AML-193 (cell line): ENCODE data around the gene CACNA2D1.
"Not testable (repeated sequence)": the region's sequence is repeated elsewhere in the genome, so short reads cannot be mapped to it uniquely, and the experiment has no call there.

Experiments
- DNase-seq, 2 experiments: peaks; one replicate each; lab custom pipeline; 2025; lab: John Stamatoyannopoulos, UW

The CACNA2D1 gene

DNA sequence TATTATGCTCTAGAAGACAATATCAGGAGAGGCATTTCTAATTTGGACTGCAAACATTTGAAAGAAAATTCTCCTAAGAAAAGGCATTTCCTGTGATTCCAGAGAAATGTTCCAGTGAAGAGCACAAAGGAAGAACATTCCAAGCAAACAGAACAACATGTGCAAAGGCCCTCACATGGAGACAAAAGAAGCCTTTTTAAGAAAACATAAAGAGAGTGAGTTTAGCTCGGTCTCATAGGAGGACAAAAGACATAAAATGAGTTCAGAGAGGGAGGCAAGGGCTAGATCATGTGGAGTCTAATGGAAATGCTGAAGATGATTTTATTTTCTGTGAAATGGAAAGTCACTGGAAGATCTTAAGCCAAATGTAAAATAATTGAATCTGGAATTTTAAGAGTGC is 404.0 kb downstream of the CACNA2D1 start:
- DNase-seq = no peak

DNA sequence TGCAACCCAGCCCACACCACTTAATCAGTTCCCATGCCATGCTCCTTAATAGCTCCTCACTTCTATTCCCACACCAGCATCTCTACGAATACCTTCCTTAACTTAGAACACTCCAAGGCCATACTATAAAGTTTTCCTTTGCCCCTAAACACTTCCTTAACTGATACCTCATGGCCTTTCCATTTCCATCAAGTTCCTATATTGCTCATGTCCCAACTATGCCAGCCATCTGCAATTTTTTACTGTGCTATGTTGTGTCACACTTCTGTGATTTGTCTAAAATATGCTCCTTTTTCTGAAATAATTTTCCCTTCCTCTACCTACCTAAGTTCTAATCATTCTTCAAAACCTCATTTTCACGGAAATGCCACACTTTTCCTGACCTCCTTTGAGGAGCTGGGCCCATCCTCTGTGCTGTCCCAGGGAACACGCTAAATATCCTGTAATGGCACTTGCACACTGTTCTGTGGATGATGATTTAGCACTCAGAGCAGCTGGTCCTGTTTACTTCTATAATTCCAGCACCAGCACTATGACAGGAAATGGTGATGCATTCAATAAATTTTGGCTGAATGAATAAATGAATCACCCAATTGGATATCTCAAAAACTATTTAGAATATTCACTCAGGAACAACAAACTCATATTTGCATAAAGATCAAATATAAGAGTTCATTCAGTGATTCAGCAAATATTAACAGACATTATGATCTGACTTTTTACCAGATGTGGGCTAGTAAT is 407.3 kb downstream of the CACNA2D1 start:
- DNase-seq = no peak

DNA sequence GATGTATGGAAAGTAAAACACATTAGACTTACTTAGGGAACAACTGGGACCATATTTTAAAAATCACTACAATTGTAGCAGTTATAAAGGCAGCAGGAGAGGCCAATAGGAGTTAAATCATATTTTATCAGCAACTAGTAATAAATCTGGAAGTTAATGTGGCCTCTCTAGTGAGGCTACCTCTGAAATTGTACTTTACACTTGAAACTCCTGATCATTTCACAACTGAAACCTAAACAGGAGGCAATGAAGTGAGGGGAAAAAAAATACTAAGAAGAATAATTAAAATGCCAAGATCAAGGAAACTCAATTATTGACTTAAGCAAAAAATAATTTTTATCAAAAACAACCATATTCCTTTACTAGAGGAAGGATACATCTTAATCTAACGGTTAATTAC is 408.1 kb downstream of the CACNA2D1 start:
- no peak for DNase-seq

DNA sequence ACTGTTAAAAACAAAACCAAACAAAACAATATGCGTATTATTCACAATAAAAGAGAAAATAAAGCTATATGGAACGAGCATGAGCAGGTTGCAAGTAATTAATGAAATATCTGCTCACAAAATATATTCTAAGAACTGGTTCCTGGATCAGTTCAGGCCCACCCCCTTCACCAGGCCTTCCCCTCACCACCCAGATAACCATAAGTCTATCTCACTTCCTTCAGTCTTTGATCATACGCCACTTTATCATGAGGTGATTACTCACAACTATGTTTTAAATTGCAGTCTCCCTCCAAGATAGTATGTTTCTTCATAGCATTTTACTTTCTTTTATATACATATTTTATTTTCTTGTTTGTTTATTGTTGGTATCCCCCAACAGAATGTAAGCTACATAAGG is 410.7 kb downstream of the CACNA2D1 start:
- DNase-seq = no peak

DNA sequence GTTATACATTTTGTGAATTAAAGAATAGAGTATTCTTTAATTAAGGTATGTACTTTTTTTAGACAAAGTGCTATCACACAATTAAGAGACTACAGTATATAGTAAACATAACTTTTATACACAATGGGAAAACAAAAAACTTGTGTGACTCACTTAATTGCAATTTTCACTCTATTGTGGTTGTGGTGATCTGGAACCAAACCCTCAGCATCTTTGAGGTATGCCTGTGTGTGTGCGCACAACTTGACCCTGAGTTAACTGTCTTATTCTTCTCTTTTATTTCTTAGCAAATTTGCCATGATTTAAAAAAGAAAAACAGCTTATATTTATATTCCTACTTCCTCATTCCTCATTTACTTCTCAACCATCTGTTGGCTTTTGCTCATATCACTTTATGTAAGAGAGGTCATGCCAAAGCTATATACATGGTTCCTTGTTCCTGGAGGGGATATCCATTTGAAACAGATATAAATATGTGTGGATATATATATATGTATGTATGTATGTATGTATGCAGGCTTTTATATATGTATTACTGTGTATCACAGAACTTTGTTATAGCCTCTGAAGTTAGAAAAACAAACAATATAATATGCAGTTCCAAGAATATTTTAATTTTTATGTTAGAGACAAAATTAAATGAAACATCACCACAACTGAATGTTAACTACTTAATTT is 414.2 kb downstream of the CACNA2D1 start:
- no peak for DNase-seq

- DNase-seq = no peak
Observed at GRCh38 chr7:82028097-82028496, 415.5 kb downstream of the CACNA2D1 start.

DNA sequence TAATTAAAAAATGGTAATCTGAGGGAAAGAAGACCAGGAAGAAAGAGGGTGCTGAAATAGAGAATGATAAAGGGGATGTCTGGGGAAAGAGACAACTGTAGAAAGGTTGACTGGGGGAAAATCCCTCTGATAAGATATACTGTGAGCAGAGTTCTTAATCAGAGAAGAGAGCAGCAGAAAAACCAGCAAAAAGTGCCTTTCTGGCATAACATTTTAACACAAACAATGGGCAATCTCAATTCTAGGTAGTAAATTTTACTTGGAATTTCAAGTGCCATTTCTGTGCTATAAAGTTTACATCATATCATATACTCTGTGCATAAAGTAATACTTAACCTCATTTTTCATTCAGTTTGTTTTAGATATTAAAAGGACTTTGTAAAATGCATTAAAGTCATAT is 421.9 kb downstream of the CACNA2D1 start:
- DNase-seq = no peak

DNA sequence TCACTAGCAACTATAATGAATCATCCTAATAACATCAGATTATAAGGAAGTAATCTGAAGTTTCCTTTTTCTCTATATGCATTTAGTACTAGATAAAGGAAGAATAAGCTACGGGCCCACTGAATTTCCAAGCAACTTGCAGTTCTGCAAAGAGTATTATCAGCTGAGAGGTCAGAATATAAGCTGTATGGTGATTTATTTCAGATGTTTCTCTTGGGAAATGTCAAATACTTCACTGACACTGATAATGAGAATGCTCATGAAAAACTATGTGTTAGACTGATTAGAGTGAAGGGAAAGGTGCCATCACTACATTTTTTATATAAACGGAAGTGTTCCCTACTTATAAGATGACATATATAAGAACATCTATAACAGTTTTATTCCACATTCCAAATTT is 422.5 kb downstream of the CACNA2D1 start:
- no peak for DNase-seq

GRCh38 chr7:82019551-82020475 is 423.8 kb downstream of the CACNA2D1 start:
- DNase-seq = no peak

- DNase-seq = no peak
Observed at GRCh38 chr7:82018226-82018625, 425.4 kb downstream of the CACNA2D1 start.

GRCh38 chr7:82017334-82017943 is 426.1 kb downstream of the CACNA2D1 start:
- DNase-seq = peak; percentile 8 to 23

- DNase-seq = no peak
Observed at GRCh38 chr7:82015751-82016150, 427.8 kb downstream of the CACNA2D1 start.

GRCh38 chr7:82014574-82014973 is 429.0 kb downstream of the CACNA2D1 start:
- DNase-seq = not testable (repeated sequence)

GRCh38 chr7:82012453-82012852 is 431.1 kb downstream of the CACNA2D1 start:
- DNase-seq = no peak

DNA sequence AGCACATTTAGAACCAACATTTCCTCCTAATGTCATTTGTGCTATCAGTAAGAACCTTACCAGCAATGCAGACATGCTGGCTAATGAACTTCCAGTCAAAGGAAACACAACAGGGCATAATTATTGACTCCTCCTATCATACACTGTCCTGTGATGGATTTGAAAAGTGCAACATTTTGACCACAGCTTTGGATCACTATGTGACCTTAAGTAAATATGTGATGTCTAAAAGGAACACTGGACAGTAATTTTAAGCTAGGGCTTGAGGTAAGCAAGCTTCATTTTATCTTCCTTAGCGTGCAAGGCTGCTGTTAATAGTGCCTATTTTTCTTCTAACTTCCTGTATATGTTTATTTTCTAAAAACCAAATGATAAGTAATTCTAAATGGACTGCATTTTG is 433.2 kb downstream of the CACNA2D1 start:
- no peak for DNase-seq

GRCh38 chr7:82007315-82007714 is 436.3 kb downstream of the CACNA2D1 start:
- DNase-seq = no peak

DNA sequence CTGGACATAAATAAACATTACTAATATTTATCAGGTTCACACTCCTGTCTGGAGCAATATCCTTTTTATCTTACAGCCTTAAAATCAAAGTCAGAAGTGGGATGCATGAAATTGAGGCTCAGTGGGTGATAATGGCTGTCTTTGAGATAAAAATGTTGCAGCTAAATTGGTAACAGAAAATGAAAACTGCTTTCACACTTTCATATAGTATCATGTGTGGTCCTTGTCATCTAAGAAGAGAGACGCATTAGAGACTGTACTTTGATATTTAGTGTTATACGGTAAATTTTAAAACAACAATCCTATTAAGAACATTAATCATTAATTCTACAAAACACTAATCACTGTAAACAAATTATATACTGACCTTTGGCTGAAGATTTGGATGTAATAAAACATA is 438.5 kb downstream of the CACNA2D1 start:
- DNase-seq = no peak

GRCh38 chr7:81993186-81993585 is 450.4 kb downstream of the CACNA2D1 start:
- no peak for DNase-seq

DNA sequence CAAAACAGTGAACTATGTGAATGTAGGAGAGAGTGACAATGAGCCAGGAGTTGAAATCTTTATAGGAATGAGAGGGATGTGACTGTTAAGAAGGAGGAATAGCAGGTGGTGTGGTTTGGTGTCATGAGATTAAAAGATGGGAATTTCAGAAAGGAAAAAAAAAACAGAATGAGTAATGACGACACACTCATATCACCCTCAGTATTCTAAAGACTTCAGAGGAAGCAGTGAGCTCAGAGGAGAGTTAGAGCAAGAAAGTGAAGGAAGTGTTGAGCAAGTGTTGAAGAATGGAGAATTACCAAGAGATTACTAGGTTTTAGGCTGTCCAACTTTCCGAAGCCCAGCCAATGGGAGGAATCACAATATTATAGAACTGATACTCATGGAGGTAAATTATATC is 453.2 kb downstream of the CACNA2D1 start:
- peak; percentile 68 to 76 for DNase-seq

DNA sequence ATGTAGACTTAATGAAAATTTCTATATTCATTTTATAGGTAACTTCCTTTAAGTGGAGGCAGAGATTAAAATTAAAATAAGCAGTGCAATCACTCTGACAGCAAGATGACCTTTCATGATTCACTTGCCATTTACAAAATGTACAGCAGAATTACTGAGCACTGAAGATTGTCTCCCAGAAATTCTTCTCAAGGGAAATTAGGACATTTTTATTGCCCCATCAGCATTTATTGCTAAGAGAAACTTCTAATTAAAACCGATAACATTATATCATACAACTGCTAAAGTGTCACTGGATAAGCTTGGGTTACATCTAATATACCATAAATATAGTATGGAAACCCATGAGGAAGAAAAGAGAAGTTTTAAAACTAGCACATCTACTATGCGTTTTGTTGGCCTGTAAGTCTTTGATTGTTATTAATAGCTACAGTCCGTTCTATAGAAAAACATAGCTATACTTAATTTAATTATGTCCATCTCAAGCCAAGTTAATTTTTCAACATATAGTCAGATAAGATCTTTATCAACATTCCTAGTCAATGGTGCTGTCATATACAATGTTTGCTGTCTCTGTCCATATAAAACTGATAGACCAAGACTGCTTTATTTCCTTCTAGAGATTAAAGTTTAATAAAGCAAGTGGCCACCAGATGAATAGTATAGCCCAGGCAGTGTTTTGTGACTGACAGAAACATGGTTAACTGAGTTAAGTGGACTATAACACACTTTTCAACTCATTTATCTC is 456.7 kb downstream of the CACNA2D1 start:
- DNase-seq = no peak

- no peak for DNase-seq
Observed at GRCh38 chr7:81983406-81983805, 460.2 kb downstream of the CACNA2D1 start.
